IPS-NIHi11 (cell line): ENCODE measurements around the gene MGLL.
"Not testable (repeated sequence)": the region's sequence is repeated elsewhere in the genome, so short reads cannot be mapped to it uniquely, and the experiment has no call there.

Experiments used
- DNase-seq: peaks from one replicate; pipeline ENCODE4 v3.0.0; 2012; ENCODE audit warnings: mixed read lengths, low spot score

The MGLL gene

DNA sequence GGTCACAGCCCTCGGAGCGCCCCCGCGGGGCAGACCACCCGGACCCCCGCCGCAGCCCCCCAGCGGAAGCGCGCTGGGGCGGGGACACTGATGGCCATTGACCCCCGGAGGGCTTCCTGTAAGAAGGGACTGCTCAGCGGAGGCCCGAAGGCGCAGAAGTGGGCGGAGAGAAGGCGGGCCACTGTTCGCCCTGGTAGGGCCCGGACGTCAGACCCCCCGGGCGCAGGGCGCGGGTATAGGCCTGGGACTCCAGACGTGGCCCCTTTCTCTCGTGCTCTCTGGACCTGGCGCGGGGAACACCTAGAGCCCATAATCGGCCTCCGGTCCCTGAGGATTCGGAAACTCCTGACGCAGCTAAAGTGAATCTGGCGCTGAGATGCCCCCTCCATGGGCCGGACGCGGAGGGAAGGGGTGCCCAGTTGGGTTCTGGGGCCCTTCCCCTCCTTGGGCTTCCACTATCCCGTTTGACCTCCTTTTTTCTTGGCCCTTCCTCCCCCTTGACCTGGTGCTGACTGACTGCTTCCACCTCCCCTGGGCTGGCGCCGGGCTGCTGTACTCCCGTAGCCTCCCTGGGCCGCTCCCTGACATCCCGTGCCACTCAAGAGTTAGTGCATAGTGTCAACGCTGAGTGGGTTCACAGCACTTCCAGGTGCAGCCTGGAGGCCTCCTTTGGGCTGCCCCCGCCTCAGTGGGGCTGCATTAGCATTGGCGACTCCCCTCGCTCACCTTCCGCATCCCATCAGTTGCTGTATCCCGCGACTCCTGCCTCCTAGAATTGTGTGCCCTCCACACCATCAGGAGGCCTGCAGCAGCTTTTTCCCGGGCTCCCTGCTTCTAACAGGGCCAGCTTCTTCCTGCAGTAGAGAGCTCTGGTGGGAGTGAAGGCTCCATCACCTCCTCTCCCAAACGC, 148.9 kb downstream of the MGLL start:
- DNase-seq, result peak; percentile 53

GRCh38 chr3:127672429-127673190, 149.7 kb downstream of the MGLL start, which contains the start of gene ABTB1:
TSS of gene ABTB1 (plus strand) at chr3:127672952. CDS start at chr3:127673026, 74 bp downstream.
- peak; percentile 97 for DNase-seq

- DNase-seq, result peak; percentile 43
These were observed 150.5 kb downstream of the MGLL start for GRCh38 chr3:127671523-127672428.

- no peak for DNase-seq
These were observed 151.4 kb downstream of the MGLL start for GRCh38 chr3:127670761-127671522.

DNA sequence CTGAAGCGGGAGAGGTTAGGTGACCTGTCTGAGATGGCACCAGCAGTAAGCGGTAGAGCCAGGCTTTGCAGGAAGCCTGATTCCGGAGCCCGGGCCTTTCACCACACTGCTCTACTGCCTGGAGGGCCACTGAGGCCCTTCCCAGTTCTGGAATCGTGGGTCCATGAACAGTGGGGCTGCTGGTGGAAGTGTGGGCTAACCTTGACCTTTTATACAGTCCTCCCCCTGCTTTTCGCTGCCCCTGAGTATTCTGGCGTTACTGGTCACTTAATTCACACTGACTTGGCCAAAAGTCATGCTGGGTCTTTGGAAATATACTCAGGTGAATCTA, 152.1 kb downstream of the MGLL start:
- no peak for DNase-seq

DNA sequence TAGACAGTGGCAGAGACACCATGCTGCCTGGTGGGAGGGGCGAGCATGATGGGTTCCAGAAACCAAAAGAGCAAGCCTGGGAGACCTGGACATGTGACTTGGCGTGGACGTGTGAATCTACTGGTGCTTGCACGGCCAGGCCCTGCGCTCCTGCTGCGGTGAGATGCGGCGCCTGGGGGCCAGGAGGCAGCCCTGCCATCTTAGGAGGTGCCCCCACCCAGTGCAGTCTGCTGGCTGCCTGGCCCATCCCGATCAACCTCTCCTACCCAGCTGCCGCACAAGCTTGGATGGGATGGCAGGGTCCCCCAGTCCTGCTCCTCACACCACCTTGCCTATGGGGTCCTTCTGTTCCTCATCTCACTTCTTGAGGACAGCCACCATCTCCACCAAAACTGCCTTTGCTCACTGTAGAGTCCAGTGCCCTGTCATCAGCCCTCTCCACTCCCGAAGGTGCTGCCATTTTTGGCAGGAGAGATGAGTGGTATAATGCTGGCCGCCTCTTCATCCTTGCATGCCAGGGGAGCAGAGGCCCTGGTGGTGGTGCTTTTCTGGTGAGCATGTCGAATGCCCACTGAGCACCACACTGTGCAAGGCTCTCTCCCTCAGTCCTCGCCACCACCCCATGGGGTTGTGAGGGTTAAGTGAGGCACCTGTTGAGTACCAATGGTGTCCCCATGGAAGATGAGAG, 152.6 kb downstream of the MGLL start:
- no peak for DNase-seq

DNA sequence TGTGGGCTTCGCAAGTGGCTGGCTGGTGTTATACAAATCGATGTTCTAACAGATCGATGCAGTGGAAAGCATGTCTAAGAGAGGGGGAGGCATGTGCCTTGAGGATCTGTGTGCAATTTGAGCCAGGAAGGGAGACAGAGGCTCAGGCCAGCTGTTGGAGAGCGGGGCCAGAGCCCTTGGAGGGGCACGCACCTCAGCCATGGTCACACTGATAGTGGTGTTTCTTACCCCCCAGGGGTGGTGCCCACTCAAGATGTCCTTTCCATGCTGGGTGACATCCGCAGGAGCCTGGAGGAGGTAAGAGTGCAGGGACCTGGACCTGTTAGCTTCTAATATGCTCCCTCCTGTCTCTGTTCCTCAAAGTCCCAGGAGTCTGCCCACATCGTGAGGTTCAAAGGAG, 153.4 kb downstream of the MGLL start:
- DNase-seq, result no peak

- no peak for DNase-seq
These were observed 155.1 kb downstream of the MGLL start for GRCh38 chr3:127667119-127667681.

GRCh38 chr3:127666676-127667075, 155.6 kb downstream of the MGLL start:
- no peak for DNase-seq

DNA sequence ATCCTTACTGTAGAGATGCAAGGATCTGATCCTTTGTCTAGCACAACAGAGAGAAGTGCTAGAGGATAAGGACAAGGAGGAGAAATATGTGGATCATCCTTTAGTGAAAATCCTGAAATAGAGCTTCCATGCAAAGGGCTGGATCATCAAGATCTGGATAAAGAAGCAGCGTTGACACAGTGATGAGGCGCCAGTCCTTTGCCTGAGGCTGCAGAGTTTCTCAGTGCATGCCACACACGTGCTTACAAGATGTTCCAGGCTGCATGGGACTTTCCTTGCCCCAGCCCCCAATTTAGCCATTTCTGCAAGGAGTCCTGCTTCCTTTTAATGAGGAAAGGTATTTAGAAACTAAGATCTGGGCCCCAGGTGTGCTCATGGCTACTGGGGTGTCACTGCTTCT, 156.7 kb downstream of the MGLL start:
- no peak for DNase-seq

DNA sequence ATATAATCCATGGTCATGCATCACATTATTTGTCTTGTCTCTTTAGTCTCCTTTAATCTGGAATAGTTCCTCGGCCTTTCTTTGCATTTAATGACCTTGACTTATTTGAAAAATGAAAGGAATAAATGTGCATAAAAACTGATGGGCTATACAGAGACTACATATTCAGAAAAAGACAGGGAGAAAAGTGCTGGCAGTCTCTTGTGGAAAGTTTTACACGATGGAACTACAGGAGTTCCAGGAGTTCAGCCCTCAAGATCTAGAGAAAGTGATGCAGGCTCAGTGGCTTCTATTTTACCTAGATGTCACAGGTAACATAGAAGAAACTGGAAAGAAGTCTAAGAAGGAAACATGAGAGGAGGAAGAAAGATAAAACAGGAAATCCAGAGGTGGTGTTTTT, 157.2 kb downstream of the MGLL start:
- DNase-seq, result no peak

DNA sequence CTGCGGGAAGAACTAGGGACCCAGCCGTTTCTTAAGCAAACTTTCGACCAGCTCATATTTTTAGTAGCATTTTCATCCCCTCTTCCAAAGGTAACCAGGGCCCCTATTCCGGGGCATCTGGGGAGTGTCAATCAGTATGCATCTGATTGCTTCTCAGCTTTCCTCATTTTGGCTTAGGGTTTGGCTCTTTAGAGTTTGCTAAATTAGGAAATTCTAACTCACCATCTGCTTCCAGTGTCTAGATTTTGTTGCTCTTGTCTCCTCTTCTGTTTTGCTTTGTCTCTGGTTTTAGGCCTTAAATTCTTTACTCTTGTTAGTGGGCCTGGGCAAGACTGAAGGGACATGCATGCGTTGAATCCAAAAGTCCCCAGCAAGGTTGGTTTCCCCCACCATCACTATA, 159.2 kb downstream of the MGLL start:
- no peak for DNase-seq

DNA sequence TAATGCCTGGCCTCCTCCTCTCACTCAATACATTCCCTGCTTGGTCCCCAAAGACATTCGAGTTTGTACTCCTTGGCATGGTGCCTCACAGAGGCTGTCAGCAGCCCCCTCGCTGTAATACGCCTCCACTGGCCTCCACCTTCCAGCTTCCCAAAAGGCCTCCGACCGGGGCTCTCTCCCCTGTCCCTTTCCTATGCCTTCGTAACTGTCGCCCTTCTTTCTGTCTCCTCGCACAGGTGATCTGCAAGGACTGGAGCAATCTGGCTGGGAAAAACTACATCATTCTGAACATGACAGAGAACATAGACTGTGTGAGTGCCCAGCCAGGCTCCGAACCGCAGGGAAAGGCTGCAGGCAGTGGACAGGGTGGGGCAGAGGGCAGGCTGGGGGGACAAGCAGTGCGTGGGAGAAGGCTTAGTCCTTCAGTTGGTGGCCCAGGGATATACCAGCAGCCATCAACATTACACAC, 160.3 kb downstream of the MGLL start:
- DNase-seq, result no peak

DNA sequence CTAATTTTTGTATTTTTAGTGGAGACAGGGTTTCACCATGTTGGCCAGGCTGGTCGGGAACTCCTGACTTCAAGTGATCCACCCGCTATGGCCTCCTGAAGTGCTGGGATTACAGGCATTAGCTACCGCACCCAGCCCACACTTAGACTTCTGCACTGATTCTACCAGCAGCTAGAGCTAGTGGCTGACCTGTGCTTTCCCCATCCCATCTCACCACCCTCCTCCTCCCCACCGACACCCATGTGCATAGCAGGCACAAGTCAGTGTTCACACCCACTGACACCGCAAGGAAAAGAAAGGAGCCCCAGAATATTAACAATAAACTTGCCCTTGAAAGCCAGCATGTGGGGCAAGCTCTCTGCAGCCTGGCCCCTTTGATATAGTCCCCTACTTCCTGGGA, 160.7 kb downstream of the MGLL start:
- no peak for DNase-seq

DNA sequence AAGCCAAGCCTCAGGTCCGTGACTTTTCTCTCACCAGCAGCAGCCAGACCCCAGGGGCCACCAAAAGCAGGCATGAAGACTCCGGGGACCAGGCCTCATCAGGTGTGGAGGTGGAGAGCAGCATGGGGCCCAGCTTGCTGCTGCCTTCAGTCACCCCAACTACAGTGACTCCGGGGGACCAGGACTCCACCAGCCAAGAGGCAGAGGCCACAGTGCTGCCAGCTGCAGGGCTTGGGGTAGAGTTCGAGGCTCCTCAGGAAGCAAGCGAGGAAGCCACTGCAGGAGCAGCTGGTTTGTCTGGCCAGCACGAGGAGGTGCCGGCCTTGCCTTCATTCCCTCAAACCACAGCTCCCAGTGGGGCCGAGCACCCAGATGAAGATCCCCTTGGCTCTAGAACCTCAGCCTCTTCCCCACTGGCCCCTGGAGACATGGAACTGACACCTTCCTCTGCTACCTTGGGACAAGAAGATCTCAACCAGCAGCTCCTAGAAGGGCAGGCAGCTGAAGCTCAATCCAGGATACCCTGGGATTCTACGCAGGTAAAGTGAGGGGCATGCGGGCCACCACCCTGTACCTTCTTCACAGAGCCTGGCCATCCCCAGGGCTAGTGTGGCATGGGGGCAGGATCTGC, 161.6 kb downstream of the MGLL start:
- DNase-seq, result no peak

- no peak for DNase-seq
These were observed 164.1 kb downstream of the MGLL start for GRCh38 chr3:127658234-127658633.

- no peak for DNase-seq
These were observed 165.4 kb downstream of the MGLL start for GRCh38 chr3:127656906-127657305.

DNA sequence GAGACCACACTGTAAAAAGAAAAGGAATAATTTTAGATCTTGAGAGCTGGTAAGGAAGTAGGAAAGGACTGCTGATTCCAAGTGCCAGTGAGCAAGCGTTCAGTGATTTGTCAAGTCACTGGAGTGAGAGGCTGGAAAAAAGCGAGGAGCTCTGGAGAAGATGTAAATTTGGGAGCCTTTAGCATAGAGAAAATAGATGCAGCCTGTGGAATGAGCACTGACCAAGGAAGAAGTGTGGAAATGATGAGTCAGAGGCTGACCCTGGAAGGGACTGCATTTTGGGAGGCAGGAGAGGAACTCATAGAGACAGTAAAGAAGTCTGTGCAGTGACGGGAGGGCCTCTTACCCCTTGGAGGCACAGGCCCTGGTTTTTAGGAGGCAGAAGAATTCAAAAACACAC, 166.7 kb downstream of the MGLL start:
- no peak for DNase-seq

DNA sequence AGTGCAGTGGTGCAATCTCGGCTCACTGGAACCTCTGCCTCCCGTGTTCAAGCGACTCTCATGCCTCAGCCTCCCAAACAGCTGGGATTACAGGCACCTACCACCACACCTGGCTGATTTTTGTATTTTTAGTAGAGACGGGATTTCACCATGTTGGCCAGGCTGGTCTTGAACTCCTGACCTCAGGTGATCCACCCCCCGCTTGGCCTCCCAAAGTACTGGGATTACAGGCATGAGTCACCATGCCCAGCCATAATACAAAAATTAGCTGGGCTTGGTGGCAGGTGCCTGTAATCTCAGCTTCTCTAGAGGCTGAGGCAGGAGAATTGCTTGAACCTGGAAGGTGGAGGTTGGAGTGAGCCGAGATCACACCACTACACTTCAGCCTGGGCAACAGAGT, 167.3 kb downstream of the MGLL start:
- DNase-seq, result not testable (repeated sequence)

- DNase-seq, result no peak
These were observed 167.9 kb downstream of the MGLL start for GRCh38 chr3:127654374-127654773.
